Endothelial cell (in vitro differentiated cells): ENCODE results near the gene NHLH1. TPM values are rescaled to one million over a fixed set of nuclear protein-coding genes. Genes with fewer than 3 reads are reported as not detected.
A peak's percentile ranks its signal among the peaks of the same experiment; 100 is the strongest.

Experiments
- DNase-seq: peaks from one replicate; pipeline ENCODE4 v3.0.0; 2021; ENCODE audit warnings: low spot score
- H3K27ac Mint-ChIP-seq: one replicate; pipeline ENCODE4 v1.8.0; 2021; ENCODE audit warnings: mixed read lengths, inconsistent platforms; ENCODE audit not compliant: unreplicated experiment
- H3K27me3 Mint-ChIP-seq: one replicate; pipeline ENCODE4 v1.8.0; 2021; ENCODE audit warnings: mild to moderate bottlenecking, moderate library complexity, mixed read lengths, inconsistent platforms; ENCODE audit not compliant: unreplicated experiment
- H3K36me3 Mint-ChIP-seq: one replicate; pipeline ENCODE4 v1.8.0; 2021; ENCODE audit warnings: mild to moderate bottlenecking, low read depth, mixed read lengths, inconsistent platforms; ENCODE audit not compliant: unreplicated experiment
- H3K4me1 Mint-ChIP-seq: one replicate; pipeline ENCODE4 v1.8.0; 2021; ENCODE audit warnings: mild to moderate bottlenecking, mixed read lengths, inconsistent platforms; ENCODE audit not compliant: unreplicated experiment
- H3K4me3 Mint-ChIP-seq: one replicate; pipeline ENCODE4 v1.8.0; 2021; ENCODE audit warnings: mild to moderate bottlenecking, mixed read lengths, inconsistent platforms; ENCODE audit not compliant: unreplicated experiment
- H3K9me3 Mint-ChIP-seq: one replicate; pipeline ENCODE4 v1.8.0; 2021; ENCODE audit warnings: mixed read lengths, inconsistent platforms; ENCODE audit not compliant: unreplicated experiment
- total RNA-seq: library from RNA; stranded (reverse); fragmentation: NEBNext Ultra II Directional; extraction: Animal tissue kit (Norgen Biotek cat#: 25700); gene quantifications from one replicate; pipeline ENCODE4 v1.2.1, GENCODE V29; 2021; ENCODE audit not compliant: unreplicated experiment
- TF ChIP-seq, protein P1 (sequence below): fragments of 200-600 bp; sonication (generic); IDR thresholded peaks from one replicate; pipeline ENCODE4 v1.5.0; 2021; ENCODE audit warnings: antibody characterized with exemption; ENCODE audit not compliant: unreplicated experiment

Gene NHLH1
- total RNA-seq, 1 donor from 2014 or later, result 1.2 TPM

DNA sequence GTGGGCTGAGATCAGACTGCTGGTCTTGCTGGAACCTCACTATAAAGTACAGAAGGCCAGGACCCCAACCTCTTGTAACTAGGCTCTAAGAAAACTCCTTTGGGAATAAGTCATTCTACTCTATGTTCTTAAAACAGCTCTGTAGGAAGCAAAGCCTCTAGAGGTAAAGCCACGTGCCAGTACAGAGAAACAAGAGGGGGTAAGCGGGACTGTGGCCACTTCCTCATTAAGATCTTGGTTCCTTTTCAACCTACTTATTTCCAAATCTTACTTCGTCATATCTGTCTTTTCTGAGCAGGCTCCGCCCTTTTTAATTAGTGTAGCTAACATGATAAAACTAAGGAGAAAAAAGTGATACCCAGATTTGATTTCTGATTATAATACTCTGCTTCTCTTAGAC, 19.9 kb upstream of the NHLH1 start:
- Mint-ChIP-seq H3K4me3 (peak overlapping the region; percentile 1), H3K27ac (no peak overlapping the region), H3K4me1 (peaks cover 26% of the 10 kb centered on the region), H3K27me3 (peaks cover 8% of the 10 kb centered on the region), H3K36me3 (peaks cover 28% of the 10 kb centered on the region), H3K9me3 (no peaks in the 10 kb centered on the region)
- TF ChIP-seq, protein P1, sequence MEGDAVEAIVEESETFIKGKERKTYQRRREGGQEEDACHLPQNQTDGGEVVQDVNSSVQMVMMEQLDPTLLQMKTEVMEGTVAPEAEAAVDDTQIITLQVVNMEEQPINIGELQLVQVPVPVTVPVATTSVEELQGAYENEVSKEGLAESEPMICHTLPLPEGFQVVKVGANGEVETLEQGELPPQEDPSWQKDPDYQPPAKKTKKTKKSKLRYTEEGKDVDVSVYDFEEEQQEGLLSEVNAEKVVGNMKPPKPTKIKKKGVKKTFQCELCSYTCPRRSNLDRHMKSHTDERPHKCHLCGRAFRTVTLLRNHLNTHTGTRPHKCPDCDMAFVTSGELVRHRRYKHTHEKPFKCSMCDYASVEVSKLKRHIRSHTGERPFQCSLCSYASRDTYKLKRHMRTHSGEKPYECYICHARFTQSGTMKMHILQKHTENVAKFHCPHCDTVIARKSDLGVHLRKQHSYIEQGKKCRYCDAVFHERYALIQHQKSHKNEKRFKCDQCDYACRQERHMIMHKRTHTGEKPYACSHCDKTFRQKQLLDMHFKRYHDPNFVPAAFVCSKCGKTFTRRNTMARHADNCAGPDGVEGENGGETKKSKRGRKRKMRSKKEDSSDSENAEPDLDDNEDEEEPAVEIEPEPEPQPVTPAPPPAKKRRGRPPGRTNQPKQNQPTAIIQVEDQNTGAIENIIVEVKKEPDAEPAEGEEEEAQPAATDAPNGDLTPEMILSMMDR, result no peak
- no peak for DNase-seq

DNA sequence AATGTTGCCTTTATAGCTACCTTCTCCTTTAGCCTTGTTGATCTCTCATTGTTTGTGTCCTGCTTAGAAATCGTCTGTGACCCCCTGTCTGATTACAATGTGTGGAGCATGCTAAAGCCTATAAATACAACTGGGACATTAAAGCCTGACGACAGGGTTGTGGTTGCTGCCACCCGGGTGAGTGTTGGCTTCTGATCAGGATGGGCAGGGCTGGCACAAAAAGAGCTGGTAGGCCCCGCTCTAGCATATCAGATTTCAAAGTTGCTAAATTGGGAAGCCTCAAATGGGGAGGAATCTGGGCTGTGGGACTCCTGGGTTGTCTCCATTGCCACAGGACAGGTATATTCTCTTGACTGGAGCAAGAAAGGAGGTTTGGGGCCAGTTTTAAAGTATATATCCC, 15.2 kb upstream of the NHLH1 start:
- Mint-ChIP-seq H3K27me3 (peaks cover 2% of the 10 kb centered on the region), H3K36me3 (peaks cover 55% of the 10 kb centered on the region), H3K4me3 (no peak overlapping the region), H3K9me3 (no peaks in the 10 kb centered on the region), H3K4me1 (peaks cover 6% of the 10 kb centered on the region), H3K27ac (no peak overlapping the region)
- TF ChIP-seq, protein P1, result no peak
- no peak for DNase-seq

DNA sequence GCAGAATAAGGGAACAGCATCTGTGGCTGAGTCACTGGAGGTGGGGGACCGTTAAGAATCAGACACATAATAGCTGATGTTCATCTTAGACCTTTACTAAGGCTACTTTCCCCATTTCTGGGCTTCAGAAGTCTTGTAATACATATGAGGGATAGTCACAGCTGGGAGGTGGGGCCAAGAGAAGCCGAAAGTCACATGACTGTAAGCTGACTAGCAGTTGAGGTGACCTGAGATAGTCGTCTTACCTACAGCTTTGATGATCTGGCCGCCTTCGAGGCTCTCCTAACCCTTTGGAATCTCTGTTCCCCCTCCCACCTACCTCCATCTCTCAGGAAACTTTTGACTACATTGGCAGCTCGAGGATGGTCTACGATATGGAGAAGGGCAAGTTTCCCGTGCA, 14.3 kb upstream of the NHLH1 start:
- Mint-ChIP-seq H3K4me3 (peak overlapping the region; percentile 35), H3K27ac (no peak overlapping the region), H3K36me3 (peaks cover 56% of the 10 kb centered on the region)

DNA sequence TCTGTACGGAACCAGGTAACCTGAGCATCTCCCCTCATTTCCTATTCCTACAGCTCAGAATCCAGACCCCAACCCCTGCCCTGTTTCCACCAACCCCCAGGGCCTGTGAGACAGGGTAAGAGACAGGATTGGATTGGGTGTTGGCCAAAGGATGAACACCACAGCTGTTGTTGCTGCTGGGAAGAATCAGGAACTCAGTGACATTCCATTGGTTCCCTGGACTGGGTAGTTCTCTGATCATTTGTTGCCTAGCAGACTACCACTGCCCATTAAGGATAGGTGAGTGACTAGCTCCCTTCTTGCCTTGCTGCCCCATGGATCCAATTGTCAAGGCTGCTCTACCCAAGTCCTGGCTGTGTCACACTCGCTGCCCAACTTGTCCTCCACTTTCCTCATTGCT, 13.6 kb upstream of the NHLH1 start:
- peaks cover 9% of the 10 kb centered on the region for H3K4me1 Mint-ChIP-seq
- H3K27ac Mint-ChIP-seq, result no peak overlapping the region
- no peaks in the 10 kb centered on the region for H3K9me3 Mint-ChIP-seq
- H3K36me3 Mint-ChIP-seq, result peaks cover 61% of the 10 kb centered on the region
- peaks cover 2% of the 10 kb centered on the region for H3K27me3 Mint-ChIP-seq
- H3K4me3 Mint-ChIP-seq, result peak overlapping the region; percentile 35
- DNase-seq, result no peak
- TF ChIP-seq, protein P1, result no peak

More for the DNA sequence above, 14.3 kb upstream of the NHLH1 start:
- H3K9me3 Mint-ChIP-seq, result no peaks in the 10 kb centered on the region
- H3K4me1 Mint-ChIP-seq, result peaks cover 6% of the 10 kb centered on the region
- TF ChIP-seq, protein P1, result no peak
- peaks cover 2% of the 10 kb centered on the region for H3K27me3 Mint-ChIP-seq
- DNase-seq, result no peak

DNA sequence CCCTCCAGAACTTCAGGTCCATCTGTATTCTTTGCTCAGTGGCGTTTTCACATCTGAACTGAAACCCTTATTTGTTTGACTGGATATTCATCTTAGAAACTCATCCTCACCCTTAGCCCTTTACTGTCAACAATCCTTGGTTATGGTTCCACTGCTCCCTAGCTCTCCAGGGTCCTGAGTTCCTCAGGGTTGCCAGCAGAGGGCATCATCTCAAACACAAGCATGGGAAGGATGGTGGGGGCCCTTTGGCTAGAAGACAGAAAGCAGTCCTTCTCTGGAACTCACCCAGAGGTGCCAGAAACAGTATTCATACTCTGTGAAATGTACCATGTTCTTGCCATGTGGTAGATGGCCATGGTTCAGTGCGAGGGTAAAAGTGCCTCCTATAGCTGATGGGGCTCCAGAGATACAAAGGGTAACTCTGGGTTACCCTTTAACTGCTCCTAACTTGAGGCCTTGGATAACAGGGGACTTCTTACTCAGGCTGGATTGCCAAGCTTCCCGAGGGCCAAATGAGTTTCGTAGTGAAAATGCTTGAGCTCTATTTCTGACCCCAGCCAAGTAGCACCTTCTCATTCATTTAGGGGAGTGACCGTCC, 12.4 kb upstream of the NHLH1 start:
- Mint-ChIP-seq H3K27me3 (peaks cover 2% of the 10 kb centered on the region), H3K4me1 (peaks cover 10% of the 10 kb centered on the region), H3K36me3 (peaks cover 70% of the 10 kb centered on the region), H3K9me3 (no peaks in the 10 kb centered on the region), H3K4me3 (peak overlapping the region; percentile 63), H3K27ac (no peak overlapping the region)
- TF ChIP-seq, protein P1, result peak; percentile 46
- peak; percentile 47 for DNase-seq
